Mucosa of descending colon (tissue), 3 donors: ENCODE measurements around the gene LIF. TPM values are rescaled to one million over a fixed set of nuclear protein-coding genes. Genes with fewer than 3 reads are reported as not detected.
A peak's percentile ranks its signal among the peaks of the same experiment; 100 is the strongest.

Source experiments
- ATAC-seq: fragments of 200-7000 bp; cut with Tn5 transposase; one replicate; pipeline ENCODE4 v1.9.1; 2020; ENCODE audit warnings: mild to moderate bottlenecking, moderate library complexity
- DNase-seq, 3 donors: peaks; one replicate each; pipeline ENCODE4 v3.0.0-alpha.2; 2020
- H3K36me3 ChIP-seq: fragments of 200-600 bp; one replicate; pipeline ENCODE4 v1.8.0; 2021; ENCODE audit warnings: low read depth, mild to moderate bottlenecking
- H3K4me1 ChIP-seq: fragments of 200-600 bp; one replicate; pipeline ENCODE4 v1.8.0; 2021; ENCODE audit warnings: low read depth, mild to moderate bottlenecking
- H3K4me3 ChIP-seq: fragments of 200-600 bp; one replicate; pipeline ENCODE4 v1.8.0; 2021; ENCODE audit warnings: mild to moderate bottlenecking
- H3K9me3 ChIP-seq: fragments of 200-600 bp; one replicate; pipeline ENCODE4 v1.8.0; 2021; ENCODE audit warnings: mild to moderate bottlenecking
- intact Hi-C, 2 donors: fragments of 100-400 bp; cut with DNase I in 1 of 2; cut with micrococcal nuclease in 1 of 2; formaldehyde crosslinking; loops; one replicate each; pipeline versions ENCODE4 v1.11.0 to v1.11.1; 2022; cut with DNase I, micrococcal nuclease
- total RNA-seq, 3 donors: library from RNA; stranded (reverse); fragmentation: NEBNext Ultra II Directional in 2 of 3; extraction: Animal tissue kit (Norgen Biotek cat#: 25700) in 2 of 3; gene quantifications; one replicate each; pipeline versions ENCODE4 v1.2.1 to v1.2.4, GENCODE V29; 2021 to 2023
- TF ChIP-seq, protein P1 (sequence below): fragments of 200-600 bp; IDR thresholded peaks from one replicate; pipeline ENCODE4 v1.8.0; 2022; ENCODE audit warnings: antibody characterized with exemption, mild to moderate bottlenecking
- donor health status: DM: no; HTN: no; CAD: no; lungs with moderate emphysema.
- donor health status: DM: no; HTN: no; CAD: no.
- donor health status: DM: no; HTN: yes; CAD: no.

Gene LIF
- total RNA-seq, 3 donors from 2014 or later: 9.1 to 10.0 (median 9.9) TPM

- ATAC-seq: no peak
- peaks cover 34% of the 10 kb centered on the region for H3K4me1 ChIP-seq
- H3K36me3 ChIP-seq: no peaks in the 10 kb centered on the region
- no peak overlapping the region for H3K4me3 ChIP-seq
- TF ChIP-seq, protein P1, sequence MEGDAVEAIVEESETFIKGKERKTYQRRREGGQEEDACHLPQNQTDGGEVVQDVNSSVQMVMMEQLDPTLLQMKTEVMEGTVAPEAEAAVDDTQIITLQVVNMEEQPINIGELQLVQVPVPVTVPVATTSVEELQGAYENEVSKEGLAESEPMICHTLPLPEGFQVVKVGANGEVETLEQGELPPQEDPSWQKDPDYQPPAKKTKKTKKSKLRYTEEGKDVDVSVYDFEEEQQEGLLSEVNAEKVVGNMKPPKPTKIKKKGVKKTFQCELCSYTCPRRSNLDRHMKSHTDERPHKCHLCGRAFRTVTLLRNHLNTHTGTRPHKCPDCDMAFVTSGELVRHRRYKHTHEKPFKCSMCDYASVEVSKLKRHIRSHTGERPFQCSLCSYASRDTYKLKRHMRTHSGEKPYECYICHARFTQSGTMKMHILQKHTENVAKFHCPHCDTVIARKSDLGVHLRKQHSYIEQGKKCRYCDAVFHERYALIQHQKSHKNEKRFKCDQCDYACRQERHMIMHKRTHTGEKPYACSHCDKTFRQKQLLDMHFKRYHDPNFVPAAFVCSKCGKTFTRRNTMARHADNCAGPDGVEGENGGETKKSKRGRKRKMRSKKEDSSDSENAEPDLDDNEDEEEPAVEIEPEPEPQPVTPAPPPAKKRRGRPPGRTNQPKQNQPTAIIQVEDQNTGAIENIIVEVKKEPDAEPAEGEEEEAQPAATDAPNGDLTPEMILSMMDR: no peak
- intact Hi-C loops: no loop called here
- no peak for DNase-seq
- H3K9me3 ChIP-seq: no peaks in the 10 kb centered on the region
These were observed 1.9 kb downstream of the LIF start for GRCh38 chr22:30244641-30245040.

- ATAC-seq (no peak), DNase-seq (no peak)
- Histone ChIP-seq H3K4me1 (peaks cover 30% of the 10 kb centered on the region), H3K36me3 (no peaks in the 10 kb centered on the region), H3K9me3 (no peaks in the 10 kb centered on the region), H3K4me3 (no peak overlapping the region)
- TF ChIP-seq, protein P1: no peak
- intact Hi-C loops: no loop called here
These were observed 2.5 kb downstream of the LIF start for GRCh38 chr22:30244066-30244465.

- peaks cover 29% of the 10 kb centered on the region for H3K4me1 ChIP-seq
- H3K4me3 ChIP-seq: no peak overlapping the region
- ATAC-seq (no peak), DNase-seq (peak in 1 of 3 donors; percentile 48)
- no peaks in the 10 kb centered on the region for H3K9me3 ChIP-seq
- intact Hi-C loops: no loop called here
- no peaks in the 10 kb centered on the region for H3K36me3 ChIP-seq
- TF ChIP-seq, protein P1: no peak
These were observed 2.9 kb downstream of the LIF start for GRCh38 chr22:30243661-30244060.

DNA sequence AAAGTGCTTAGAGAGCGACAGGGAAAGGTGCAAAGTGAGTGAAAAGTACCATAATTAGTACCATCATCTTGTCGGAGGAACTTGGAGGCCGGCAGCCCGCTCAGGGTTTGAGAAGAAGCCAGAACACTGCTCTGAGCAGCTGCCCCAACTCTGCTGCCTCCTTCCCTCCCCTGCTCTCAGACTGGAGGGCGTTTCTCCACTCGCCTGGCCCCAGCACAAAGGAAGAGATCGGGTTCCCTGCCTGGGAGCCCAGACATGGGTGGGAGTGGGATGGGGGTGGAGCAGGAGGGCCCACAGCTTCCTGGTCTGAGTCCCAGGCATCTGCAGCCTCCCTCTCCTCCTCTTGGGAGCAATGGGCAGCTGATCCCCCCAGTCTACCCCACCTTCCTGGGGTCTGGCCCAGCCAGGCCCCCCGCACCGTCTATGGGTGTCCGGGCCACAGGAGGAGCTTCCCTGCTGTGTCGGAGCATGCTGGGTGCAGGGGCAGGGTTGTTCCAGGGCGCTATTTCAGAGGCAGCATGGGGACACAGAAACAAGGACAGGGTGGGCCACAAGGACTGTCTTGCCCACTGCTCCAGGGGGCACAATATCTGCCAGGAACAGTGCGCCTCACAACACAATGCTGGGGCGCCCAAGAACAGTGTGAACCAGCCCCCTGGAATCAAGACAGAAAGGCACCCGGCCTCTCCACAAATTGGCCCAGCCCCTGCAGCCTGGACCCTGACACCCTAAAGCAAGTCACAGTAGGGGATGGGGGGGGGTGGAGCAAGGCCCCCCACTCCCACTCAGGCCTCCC, 4.8 kb downstream of the LIF start:
- Histone ChIP-seq H3K9me3 (no peaks in the 10 kb centered on the region), H3K36me3 (no peaks in the 10 kb centered on the region), H3K4me3 (no peak overlapping the region), H3K4me1 (peaks cover 13% of the 10 kb centered on the region)
- DNase-seq (no peak), ATAC-seq (no peak)
- TF ChIP-seq, protein P1: no peak
- intact Hi-C loops: no loop called here

DNA sequence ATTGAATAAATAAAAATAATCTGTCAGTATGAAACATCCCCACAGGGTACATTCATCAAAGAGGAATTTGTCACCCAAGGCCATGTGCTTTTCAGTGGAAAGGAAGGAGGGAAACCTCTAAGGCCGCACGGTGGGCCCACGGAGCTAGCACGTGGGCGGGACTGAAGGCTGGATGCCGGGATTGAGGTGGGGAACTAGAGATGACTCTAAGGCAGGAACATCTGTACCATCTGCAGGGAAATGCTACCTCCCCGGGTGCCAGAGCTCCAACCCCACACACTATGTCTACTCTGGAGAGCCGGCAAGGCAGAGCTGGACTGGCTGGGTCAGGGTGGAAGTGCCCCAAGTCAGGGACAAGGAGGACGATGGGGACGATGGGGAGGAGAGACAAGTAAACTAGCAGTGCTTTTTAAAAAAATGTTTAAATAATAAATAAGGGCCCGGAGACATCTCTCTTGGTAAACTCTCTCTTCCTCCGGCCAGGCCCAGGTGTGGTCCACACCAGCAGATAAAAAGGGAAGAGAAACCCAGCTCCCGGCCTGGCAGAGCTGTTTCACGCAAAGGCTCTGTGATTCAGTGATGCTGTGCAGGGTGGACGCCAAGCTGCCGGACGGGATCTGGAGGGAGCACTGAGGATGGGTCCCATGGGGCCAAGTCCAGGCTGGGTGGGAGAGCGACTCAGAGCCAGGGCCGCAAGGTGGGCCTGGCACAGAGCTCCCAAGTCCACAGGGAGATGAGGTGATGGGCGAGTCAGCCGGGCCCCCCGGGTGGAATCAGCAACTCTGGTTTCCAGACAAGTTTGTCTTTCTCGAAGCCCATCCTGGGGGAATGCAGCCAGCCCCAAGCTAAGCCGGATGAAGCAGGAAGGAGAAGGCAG, 5.8 kb downstream of the LIF start:
- DNase-seq (no peak), ATAC-seq (no peak)
- intact Hi-C loops: no loop called here
- H3K4me3 ChIP-seq: no peak overlapping the region
- TF ChIP-seq, protein P1: no peak
- H3K9me3 ChIP-seq: no peaks in the 10 kb centered on the region
- peaks cover 9% of the 10 kb centered on the region for H3K4me1 ChIP-seq
- no peaks in the 10 kb centered on the region for H3K36me3 ChIP-seq
